OCI-LY3 (cell line): Measurements from ENCODE around the gene C1QL2.

ENCODE experiments used
- EZH2phosphoT487 ChIP-seq: fragments of 200-600 bp; shearing (Covaris generic); IDR thresholded peaks from 2 replicates; pipeline ENCODE4 v1.6.1; 2018; ENCODE audit warnings: antibody characterized with exemption, mixed run types, low read depth
- TF ChIP-seq, protein P1 (sequence below): fragments of 200-600, 300-600 bp; sonication (generic); IDR thresholded peaks from 2 replicates; pipeline ENCODE4 v1.5.1; 2014; ENCODE audit warnings: antibody characterized with exemption, low read length, low read depth

DNA sequence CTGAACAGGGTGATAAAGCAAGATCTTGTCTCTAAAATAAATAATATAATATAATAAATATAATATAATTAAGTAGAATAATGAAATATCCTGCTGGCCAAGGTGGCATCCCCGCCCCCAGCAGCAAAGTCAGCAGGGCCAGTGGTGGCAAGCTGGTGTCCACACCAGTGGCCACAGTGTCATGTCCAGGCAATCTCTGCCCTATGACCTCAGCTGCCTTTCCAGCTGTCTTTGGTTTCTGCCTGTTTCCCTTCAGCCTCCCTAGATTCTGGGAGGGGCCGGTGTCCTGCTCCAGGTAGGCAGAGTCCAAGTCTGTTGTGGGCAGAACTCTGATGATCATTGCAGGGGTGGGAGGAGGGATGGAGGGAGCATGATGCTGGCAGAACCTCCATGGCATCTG, 48.9 kb upstream of the C1QL2 start:
- TF ChIP-seq, protein P1, sequence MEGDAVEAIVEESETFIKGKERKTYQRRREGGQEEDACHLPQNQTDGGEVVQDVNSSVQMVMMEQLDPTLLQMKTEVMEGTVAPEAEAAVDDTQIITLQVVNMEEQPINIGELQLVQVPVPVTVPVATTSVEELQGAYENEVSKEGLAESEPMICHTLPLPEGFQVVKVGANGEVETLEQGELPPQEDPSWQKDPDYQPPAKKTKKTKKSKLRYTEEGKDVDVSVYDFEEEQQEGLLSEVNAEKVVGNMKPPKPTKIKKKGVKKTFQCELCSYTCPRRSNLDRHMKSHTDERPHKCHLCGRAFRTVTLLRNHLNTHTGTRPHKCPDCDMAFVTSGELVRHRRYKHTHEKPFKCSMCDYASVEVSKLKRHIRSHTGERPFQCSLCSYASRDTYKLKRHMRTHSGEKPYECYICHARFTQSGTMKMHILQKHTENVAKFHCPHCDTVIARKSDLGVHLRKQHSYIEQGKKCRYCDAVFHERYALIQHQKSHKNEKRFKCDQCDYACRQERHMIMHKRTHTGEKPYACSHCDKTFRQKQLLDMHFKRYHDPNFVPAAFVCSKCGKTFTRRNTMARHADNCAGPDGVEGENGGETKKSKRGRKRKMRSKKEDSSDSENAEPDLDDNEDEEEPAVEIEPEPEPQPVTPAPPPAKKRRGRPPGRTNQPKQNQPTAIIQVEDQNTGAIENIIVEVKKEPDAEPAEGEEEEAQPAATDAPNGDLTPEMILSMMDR, result no peak
- TF ChIP-seq EZH2phosphoT487, result no peak
